Smooth muscle cell (in vitro differentiated cells): ENCODE data around the gene OR9Q1. TPM values are rescaled to one million over a fixed set of nuclear protein-coding genes. Genes with fewer than 3 reads are reported as not detected.

Experiments
- DNase-seq: peaks from one replicate; lab custom pipeline; 2025; ENCODE audit not compliant: unreplicated experiment; lab: John Stamatoyannopoulos, UW
- H2AFZ ChIP-seq: fragments of 200-600 bp; sonication (generic); 2 replicates; pipeline ENCODE4 v1.6.0; 2016; ENCODE audit warnings: antibody characterized with exemption, low read depth, mild to moderate bottlenecking
- H3F3A ChIP-seq: fragments of 200-600 bp; sonication (generic); 2 replicates; pipeline ENCODE4 v1.6.0; 2017; ENCODE audit warnings: antibody characterized with exemption, low read depth
- H3K27ac ChIP-seq: fragments of 200-600 bp; sonication (generic); 2 replicates; pipeline ENCODE4 v1.5.1; 2016; ENCODE audit warnings: low read depth, mild to moderate bottlenecking
- H3K27me3 ChIP-seq: fragments of 200-600 bp; sonication (generic); 2 replicates; pipeline ENCODE4 v1.6.1; 2016; ENCODE audit warnings: low read depth, mild to moderate bottlenecking
- H3K36me3 ChIP-seq: fragments of 200-600 bp; sonication (generic); 2 replicates; pipeline ENCODE4 v1.5.1; 2016; ENCODE audit warnings: low read depth
- H3K4me1 ChIP-seq: fragments of 200-600 bp; sonication (generic); 2 replicates; pipeline ENCODE4 v1.5.1; 2016; ENCODE audit warnings: low read depth
- H3K4me2 ChIP-seq: fragments of 200-600 bp; sonication (generic); 2 replicates; pipeline ENCODE4 v1.6.0; 2016; ENCODE audit warnings: mild to moderate bottlenecking
- H3K4me3 ChIP-seq: fragments of 200-600 bp; sonication (generic); 2 replicates; pipeline ENCODE4 v1.5.1; 2016; ENCODE audit warnings: mild to moderate bottlenecking
- H3K79me2 ChIP-seq: fragments of 200-600 bp; sonication (generic); 2 replicates; pipeline ENCODE4 v1.6.0; 2016; ENCODE audit warnings: low read depth, mild to moderate bottlenecking
- H3K9ac ChIP-seq: fragments of 200-600 bp; sonication (generic); 2 replicates; pipeline ENCODE4 v1.6.0; 2016; ENCODE audit warnings: low read depth
- H3K9me3 ChIP-seq: fragments of 200-600 bp; sonication (generic); replicated peaks from 2 replicates; pipeline ENCODE4 v1.5.1; 2016; ENCODE audit warnings: low read depth
- H4K20me1 ChIP-seq: fragments of 200-600 bp; sonication (generic); 2 replicates; pipeline ENCODE4 v1.6.0; 2016; ENCODE audit warnings: low read depth
- WGBS: methylation state at CpG from one replicate; pipeline ENCODE4 v1.1.7; 2016; ENCODE audit warnings: low lambda C conversion rate; 5-methylcytosine and 5-hydroxymethylcytosine counted together
- polyA plus RNA-seq: library from polyadenylated mRNA; unstranded; fragments of >200 nt; fragmentation: Nextera tagmentation; extraction: Ambion mirVana; gene quantifications from 2 replicates; pipeline ENCODE4 v1.2.1, GENCODE V29; 2016
- total RNA-seq: library from RNA; depleted of rRNA; stranded (reverse); fragments of >200 nt; gene quantifications from 2 replicates; pipeline ENCODE4 v1.2.3, GENCODE V29; 2014
- TF ChIP-seq, protein P1 (sequence below): fragments of 200-600 bp; sonication (generic); IDR thresholded peaks from 2 replicates; pipeline ENCODE4 v1.5.1; 2017; ENCODE audit warnings: borderline replicate concordance, mild to moderate bottlenecking, antibody characterized with exemption; ENCODE audit not compliant: insufficient read depth, poor library complexity, severe bottlenecking

Gene OR9Q1
- total and polyA plus RNA-seq, 2 experiments from 2014 or later, result not detected

DNA sequence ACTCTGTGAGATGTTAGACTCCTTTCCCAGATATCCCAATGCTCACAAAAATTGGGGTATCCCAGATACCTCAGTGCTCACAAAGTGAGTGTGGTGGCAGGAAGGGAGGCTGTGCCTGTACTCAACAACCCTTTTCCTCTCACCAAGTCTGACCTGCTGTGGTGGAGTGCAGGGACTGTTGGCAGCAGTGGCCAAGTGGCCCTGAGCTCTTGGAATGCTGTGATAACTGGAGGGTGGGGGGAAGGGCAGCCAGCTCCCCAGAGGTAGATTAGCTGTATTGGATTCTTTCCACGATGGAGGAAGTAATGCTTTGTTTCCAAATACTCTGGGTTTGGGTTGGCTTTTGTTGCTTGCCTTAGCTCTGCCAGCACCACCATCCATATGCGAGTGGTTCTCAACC, 46.0 kb upstream of the OR9Q1 start:
- Histone ChIP-seq H3K9me3 (no peaks in the 10 kb centered on the region), H3K4me3 (no peak overlapping the region), H3K9ac (no peak overlapping the region), H3K4me2 (no peak overlapping the region), H3F3A (no peaks in the 10 kb centered on the region), H3K27ac (no peak overlapping the region), H2AFZ (no peak overlapping the region), H3K4me1 (no peaks in the 10 kb centered on the region), H3K79me2 (no peaks in the 10 kb centered on the region), H4K20me1 (no peaks in the 10 kb centered on the region), H3K27me3 (no peaks in the 10 kb centered on the region), H3K36me3 (no peaks in the 10 kb centered on the region)
- 30% methylated on average over 2 of the region's 2 CpGs for WGBS
- TF ChIP-seq, protein P1, sequence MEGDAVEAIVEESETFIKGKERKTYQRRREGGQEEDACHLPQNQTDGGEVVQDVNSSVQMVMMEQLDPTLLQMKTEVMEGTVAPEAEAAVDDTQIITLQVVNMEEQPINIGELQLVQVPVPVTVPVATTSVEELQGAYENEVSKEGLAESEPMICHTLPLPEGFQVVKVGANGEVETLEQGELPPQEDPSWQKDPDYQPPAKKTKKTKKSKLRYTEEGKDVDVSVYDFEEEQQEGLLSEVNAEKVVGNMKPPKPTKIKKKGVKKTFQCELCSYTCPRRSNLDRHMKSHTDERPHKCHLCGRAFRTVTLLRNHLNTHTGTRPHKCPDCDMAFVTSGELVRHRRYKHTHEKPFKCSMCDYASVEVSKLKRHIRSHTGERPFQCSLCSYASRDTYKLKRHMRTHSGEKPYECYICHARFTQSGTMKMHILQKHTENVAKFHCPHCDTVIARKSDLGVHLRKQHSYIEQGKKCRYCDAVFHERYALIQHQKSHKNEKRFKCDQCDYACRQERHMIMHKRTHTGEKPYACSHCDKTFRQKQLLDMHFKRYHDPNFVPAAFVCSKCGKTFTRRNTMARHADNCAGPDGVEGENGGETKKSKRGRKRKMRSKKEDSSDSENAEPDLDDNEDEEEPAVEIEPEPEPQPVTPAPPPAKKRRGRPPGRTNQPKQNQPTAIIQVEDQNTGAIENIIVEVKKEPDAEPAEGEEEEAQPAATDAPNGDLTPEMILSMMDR, result no peak
- no peak for DNase-seq

DNA sequence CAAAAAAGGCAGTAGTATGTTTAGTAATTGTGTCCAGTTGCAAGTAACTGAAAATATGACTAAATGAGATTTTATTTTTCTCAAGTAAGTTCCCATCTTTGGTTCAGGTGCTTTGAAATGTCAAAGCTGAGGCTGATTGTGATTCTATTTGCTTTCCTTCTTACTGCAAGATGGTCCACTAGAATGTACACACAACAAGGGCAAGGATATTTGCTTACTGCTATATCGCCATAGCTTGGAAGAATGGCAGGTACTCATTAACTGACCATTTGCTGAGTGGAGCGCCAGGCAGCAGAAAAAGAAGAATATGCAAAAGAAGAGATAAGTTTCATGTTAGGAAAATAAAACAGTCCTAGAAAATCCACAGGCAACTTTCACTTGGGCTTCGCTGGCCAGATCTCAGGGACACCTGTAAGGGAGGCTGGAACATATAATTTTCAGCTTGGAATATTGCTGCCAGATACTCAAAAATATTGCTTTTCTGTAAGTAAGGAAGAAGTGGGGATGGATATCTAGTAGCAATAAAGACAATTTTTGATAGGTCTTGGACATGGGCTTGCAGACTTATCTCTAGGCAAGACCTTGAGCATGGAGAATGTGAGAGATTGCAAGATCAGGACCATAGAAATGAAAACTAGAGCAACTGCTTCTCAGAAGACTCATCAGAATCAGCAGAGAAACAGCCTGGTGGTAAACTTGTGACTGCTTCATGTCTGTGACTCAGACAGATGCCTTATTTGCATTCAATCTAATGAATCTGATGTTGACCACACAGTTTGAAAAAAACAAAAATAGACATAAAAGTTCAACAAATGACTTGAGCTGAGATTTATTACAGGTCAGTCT, 44.8 kb upstream of the OR9Q1 start:
- H3K79me2 ChIP-seq, result no peaks in the 10 kb centered on the region
- H3K27me3 ChIP-seq, result no peaks in the 10 kb centered on the region
- H3K36me3 ChIP-seq, result no peaks in the 10 kb centered on the region
- no peaks in the 10 kb centered on the region for H3K9me3 ChIP-seq
- no peak overlapping the region for H3K4me3 ChIP-seq
- no peak for DNase-seq
- H2AFZ ChIP-seq, result no peak overlapping the region
- 88% methylated on average over 3 of the region's 3 CpGs for WGBS
- H3K4me2 ChIP-seq, result no peak overlapping the region
- no peaks in the 10 kb centered on the region for H3F3A ChIP-seq
- no peak overlapping the region for H3K27ac ChIP-seq
- peaks cover 8% of the 10 kb centered on the region for H3K4me1 ChIP-seq
- H3K9ac ChIP-seq, result no peak overlapping the region
- TF ChIP-seq, protein P1, result no peak
- no peaks in the 10 kb centered on the region for H4K20me1 ChIP-seq

GRCh38 chr11:57979532-57980079, 44.1 kb upstream of the OR9Q1 start:
- no peak overlapping the region for H3K4me3 ChIP-seq
- no peak overlapping the region for H3K9ac ChIP-seq
- DNase-seq, result no peak

More at GRCh38 chr11:57979532-57980079, 44.1 kb upstream of the OR9Q1 start:
- Histone ChIP-seq H3K27me3 (no peaks in the 10 kb centered on the region), H2AFZ (no peak overlapping the region), H3K79me2 (no peaks in the 10 kb centered on the region), H3F3A (no peaks in the 10 kb centered on the region), H3K9me3 (no peaks in the 10 kb centered on the region), H3K36me3 (no peaks in the 10 kb centered on the region), H3K27ac (no peak overlapping the region), H3K4me1 (peaks cover 8% of the 10 kb centered on the region), H4K20me1 (no peaks in the 10 kb centered on the region), H3K4me2 (no peak overlapping the region)
- TF ChIP-seq, protein P1, result no peak
- WGBS, result 79% methylated on average over 1 of the region's 1 CpG
